K562 (cell line): ENCODE data around the gene RHBDF2. TPM values are rescaled to one million over a fixed set of nuclear protein-coding genes. Genes with fewer than 3 reads are reported as not detected.

Source experiments
- ATAC-seq: fragments of 200-7000 bp; cut with Tn5 transposase; 3 replicates; pipeline ENCODE4 v1.9.1; 2020; ENCODE audit warnings: moderate library complexity
- BruUV-seq: library from RNA; stranded (reverse); fragments of 400-500 nt; replicated peaks from 2 replicates; lab custom pipeline; 2021; lab: Mats Ljungman, UMichigan
- CTCF ChIA-PET: fragments of 300-600 bp; formaldehyde crosslinking; extraction: SDS; loops from one replicate; lab custom pipeline; 2021; ENCODE audit warnings: low intra/inter-chr PET ratio; lab: Yijun Ruan, JAX
- POLR2A ChIA-PET: fragments of 300-600, 350-650 bp; sonication (Branson Sonifier 250); formaldehyde crosslinking; extraction: SDS; loops from one replicate; lab custom pipeline; 2021; ENCODE audit warnings: antibody characterized with exemption, inconsistent platforms; lab: Yijun Ruan, JAX
- DNase-seq, 4 experiments: peaks; one replicate each; pipeline versions ENCODE4 v3.0.0 to v3.0.0-alpha.2; 2011 to 2018; ENCODE audit warnings: low spot score in 3 of 4, mixed read lengths in 3 of 4; ENCODE audit errors: extremely low read depth in 1 of 4
- FAIRE-seq: peaks from 2 replicates; lab custom pipeline; 2011; peaks lifted over from hg19 to GRCh38; lab: Jason Lieb, UNC
- H2AFZ ChIP-seq: 2 replicates; pipeline ENCODE4 v1.6.0; 2011; ENCODE audit warnings: low read depth, low read length, control low read depth, inconsistent platforms
- H3K27ac ChIP-seq: fragments of 200-600 bp; 3 replicates; pipeline ENCODE4 v1.8.0; 2011; ENCODE audit warnings: low read depth, mild to moderate bottlenecking, control low read depth, inconsistent platforms, low read length, moderate library complexity, mixed read lengths; ENCODE audit errors: extremely low read depth
- H3K27me3 ChIP-seq, 2 experiments: fragments of 300-600 bp in 1 of 2; 2 replicates in 1 of 2; 3 replicates in 1 of 2; pipeline versions ENCODE4 v1.6.0 to v1.8.0; 2011; ENCODE audit warnings: inconsistent platforms in 2 of 2, low read length in 2 of 2, mild to moderate bottlenecking in 1 of 2, mixed read lengths in 1 of 2, moderate library complexity in 1 of 2; ENCODE audit not compliant: control insufficient read depth in 2 of 2, insufficient read depth in 2 of 2
- H3K36me3 ChIP-seq: fragments of 300-600 bp; 3 replicates; pipeline ENCODE4 v1.8.0; 2011; ENCODE audit warnings: mild to moderate bottlenecking, low read length, inconsistent platforms; ENCODE audit not compliant: control insufficient read depth, insufficient read depth
- H3K4me1 ChIP-seq, 2 experiments: fragments of 200-600 bp in 1 of 2; replicated peaks in 1 of 2; 2 replicates in 1 of 2; 3 replicates in 1 of 2; pipeline versions ENCODE4 v1.5.1 to v1.8.0; 2011; ENCODE audit warnings: inconsistent platforms in 2 of 2, low read length in 2 of 2, mild to moderate bottlenecking in 1 of 2, mixed read lengths in 1 of 2, moderate library complexity in 1 of 2; ENCODE audit not compliant: control insufficient read depth in 2 of 2, insufficient read depth in 2 of 2
- H3K4me2 ChIP-seq: 2 replicates; pipeline ENCODE4 v1.6.1; 2011; ENCODE audit warnings: low read length, control low read depth, inconsistent platforms, mixed read lengths; ENCODE audit not compliant: insufficient read depth
- H3K4me3 ChIP-seq: fragments of 200-600 bp; sonication (generic), shearing (Covaris generic); 2 replicates; pipeline ENCODE4 v1.5.1; 2016; ENCODE audit warnings: control low read depth, inconsistent platforms
- H3K79me2 ChIP-seq: fragments of 200-600 bp; 3 replicates; pipeline ENCODE4 v1.8.0; 2011; ENCODE audit warnings: low read length, inconsistent platforms; ENCODE audit not compliant: control insufficient read depth, insufficient read depth
- H3K9ac ChIP-seq, 2 experiments: 2 replicates each; pipeline versions ENCODE4 v1.6.0 to v1.6.1; 2011; ENCODE audit warnings: low read depth in 2 of 2, low read length in 2 of 2, control low read depth in 1 of 2, inconsistent platforms in 1 of 2, mild to moderate bottlenecking in 1 of 2, mixed read lengths in 1 of 2; ENCODE audit not compliant: insufficient read depth in 1 of 2
- H3K9me1 ChIP-seq: one replicate; pipeline ENCODE4 v1.6.0; 2011; ENCODE audit warnings: inconsistent platforms, mild to moderate bottlenecking, low read length, moderate library complexity; ENCODE audit not compliant: control insufficient read depth, insufficient read depth
- H3K9me3 ChIP-seq: replicated peaks from 2 replicates; pipeline ENCODE4 v1.5.1; 2011; ENCODE audit warnings: low read depth, low read length, inconsistent platforms; ENCODE audit not compliant: control insufficient read depth, insufficient read depth
- H4K20me1 ChIP-seq: replicated peaks from 2 replicates; pipeline ENCODE4 v1.6.1; 2011; ENCODE audit warnings: low read length, inconsistent platforms, mixed read lengths; ENCODE audit not compliant: control insufficient read depth, insufficient read depth
- CBX8 ChIP-seq: fragments of 200-600 bp; sonication (generic); IDR thresholded peaks from 2 replicates; pipeline ENCODE4 v1.6.1; 2012; ENCODE audit warnings: borderline replicate concordance, mixed run types, low read depth, mild to moderate bottlenecking, moderate library complexity, mixed read lengths, low read length, control low read depth, inconsistent platforms; ENCODE audit not compliant: poor library complexity, severe bottlenecking; ENCODE audit errors: extremely low read depth
- FOXK1 ChIP-seq: sonication (generic); formaldehyde crosslinking; IDR thresholded peaks from 2 replicates; pipeline ENCODE4 v1.8.0; 2022; ENCODE audit warnings: missing genetic modification reagents, mild to moderate bottlenecking, borderline replicate concordance
- HIVEP1 ChIP-seq: fragments of 250-450 bp; sonication (Bioruptor Pico); IDR thresholded peaks from 2 replicates; pipeline ENCODE4 v1.4.0; 2020; ENCODE audit warnings: mild to moderate bottlenecking
- LARP7 ChIP-seq: fragments of 450-650 bp; IDR thresholded peaks from 2 replicates; pipeline ENCODE4 v1.6.1; 2016
- NCOA4 ChIP-seq: fragments of 450-650 bp; IDR thresholded peaks from 2 replicates; pipeline ENCODE4 v1.6.1; 2018; ENCODE audit warnings: mild to moderate bottlenecking; ENCODE audit not compliant: partially characterized antibody
- PML ChIP-seq: IDR thresholded peaks from 2 replicates; pipeline ENCODE4 v1.6.1; 2012; ENCODE audit warnings: low read length, inconsistent platforms
- SREBF1 ChIP-seq: fragments of 150-350 bp; IDR thresholded peaks from 2 replicates; pipeline ENCODE4 v1.6.1; 2014; ENCODE audit warnings: antibody characterized with exemption, low read depth, low read length, borderline replicate concordance
- ZBTB1 ChIP-seq: sonication (generic); formaldehyde crosslinking; IDR thresholded peaks from 2 replicates; pipeline ENCODE4 v1.8.1; 2023; ENCODE audit warnings: missing genetic modification reagents, low read depth, mild to moderate bottlenecking, borderline replicate concordance
- ZFX ChIP-seq: sonication (generic); formaldehyde crosslinking; IDR thresholded peaks from 2 replicates; pipeline ENCODE4 v1.8.0; 2022; ENCODE audit warnings: mild to moderate bottlenecking, missing genetic modification reagents, moderate library complexity
- ZNF174 ChIP-seq: fragments of 250-450 bp; sonication (Bioruptor Pico); IDR thresholded peaks from 2 replicates; pipeline ENCODE4 v1.4.0; 2020; ENCODE audit warnings: mild to moderate bottlenecking
- WGBS: fragments of 100-300 bp; shearing (Covaris generic); methylation state at CpG from one replicate; pipeline ENCODE4 v1.1.6; 2016; ENCODE audit warnings: low coverage, mixed read lengths; ENCODE audit not compliant: insufficient coverage; ENCODE audit errors: missing lambda C conversion rate; 5-methylcytosine and 5-hydroxymethylcytosine counted together
- in situ Hi-C: fragments of 300-500 bp; cut with MboI; formaldehyde crosslinking; loops from 4 replicates; pipeline ENCODE4 v1.15.0; 2018; ENCODE audit warnings: inconsistent platforms, mixed read lengths
- intact Hi-C: fragments of 100-400 bp; cut with micrococcal nuclease; formaldehyde crosslinking; loops from 2 replicates; pipeline ENCODE4 v1.14.2; 2022
- polyA plus RNA-seq, 8 experiments: library from polyadenylated mRNA; depleted of rRNA in 4 of 8; stranded (reverse) in 5 of 8; unstranded in 3 of 8; fragments of >200 nt; fragmentation: Nextera tagmentation in 2 of 8; fragmentation: Illumina TruSeq in 1 of 8; extraction: Ambion mirVana in 2 of 8; extraction: Trizol in 1 of 8; gene quantifications; 2 replicates each; pipeline versions ENCODE4 v1.2.1 to v1.2.3, GENCODE V29; 2011 to 2014; ENCODE audit warnings: inconsistent platforms in 1 of 8, missing spikeins in 1 of 8
- total RNA-seq, 7 experiments: library from RNA; depleted of rRNA in 6 of 7; stranded (reverse); fragments of >200 nt in 6 of 7; fragmentation: Illumina TruSeq in 2 of 7; extraction: Trizol in 2 of 7; gene quantifications; 2 replicates each; pipeline versions ENCODE4 v1.2.1 to v1.2.3, GENCODE V29; 2011 to 2021; ENCODE audit warnings: low replicate concordance in 1 of 7

RHBDF2 gene
- total and polyA plus RNA-seq, 9 of the 15 experiments (the other 6 are each of a cell fraction or from before 2014, with no cell fraction given), result 0.04 to 2.8 (median 1.1) TPM

DNA sequence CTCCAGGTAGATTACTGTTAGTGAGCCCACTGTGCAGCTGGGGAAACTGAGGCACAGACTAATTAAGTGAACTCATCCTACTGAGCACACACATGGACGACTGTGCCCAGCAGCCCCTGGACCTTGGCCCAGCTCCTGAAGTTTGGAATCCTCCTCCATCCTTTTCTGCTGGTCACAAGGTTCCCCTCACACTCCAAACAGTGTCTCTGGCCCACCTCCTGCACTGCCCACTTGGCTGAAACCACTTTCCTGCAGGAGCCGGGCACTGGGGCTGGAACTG, 3.6 kb downstream of the RHBDF2 start:
- Histone ChIP-seq H3K9me1 (peaks cover 4% of the 10 kb centered on the region), H3K4me1 (peaks cover 16 to 50% of the 10 kb centered on the region in 2 experiments; a peak in 4 of 5 replicates), H3K4me3 (no peak overlapping the region), H3K36me3 (no peaks in the 10 kb centered on the region), H2AFZ (no peak overlapping the region), H3K27ac (no peak overlapping the region)
- no TSS peak for BruUV-seq
- DNase-seq, result no peak
- FAIRE-seq, result no peak
- 33% methylated on average over 2 of the region's 2 CpGs for WGBS
- intact Hi-C loops, result no loop called here
- TF ChIP-seq LARP7, result no peak
- TF ChIP-seq ZFX (CRISPR knock-in tag), result no peak
- no peak for TF ChIP-seq SREBF1
- TF ChIP-seq HIVEP1 (CRISPR knock-in tag), result no peak
- TF ChIP-seq ZBTB1 (CRISPR knock-in tag), result no peak
- no peak for TF ChIP-seq FOXK1 (CRISPR knock-in tag)
- TF ChIP-seq PML, result no peak
- no peak for TF ChIP-seq NCOA4
- no peak for TF ChIP-seq ZNF174
- no peak for TF ChIP-seq CBX8
- TF ChIP-seq, all 486 proteins: peak for 0
- Histone ChIP-seq H3K4me2 (no peak overlapping the region), H3K27me3 (peaks cover 0 to 10% of the 10 kb centered on the region in 2 experiments; a peak in 2 of 5 replicates), H4K20me1 (peaks cover 10% of the 10 kb centered on the region; the same call in 1 of the 2 replicates), H3K9ac (no peak overlapping the region), H3K9me3 (no peaks in the 10 kb centered on the region), H3K79me2 (no peaks in the 10 kb centered on the region)
- ChIA-PET CTCF (no interaction called here), POLR2A (interaction anchor here (0.8 kb wide), 1 partner anchor 10 kb away, joined by 6 read pairs; no protein-coding TSS in a partner anchor)
- no peak for ATAC-seq
- in situ Hi-C loops, result no loop called here
